ENCODE data around the gene OVOL1. TPM values are rescaled to one million over a fixed set of nuclear protein-coding genes. Genes with fewer than 3 reads are reported as not detected.
A peak's percentile ranks its signal among the peaks of the same experiment; 100 is the strongest.

OVOL1 gene
- total RNA-seq, 1 donor from 2014 or later = 4.7 TPM

- no peak for TF ChIP-seq CTCF (IDR thresholded peaks at IDR 0.05; ENCODE audit: unreplicated experiment)
- DNase-seq (ENCODE audit: low spot score in 2 of 2, unreplicated experiment in 2 of 2) = no peak
- Mint-ChIP-seq H3K4me1 (peaks cover 5% of the 10 kb centered on the region), H3K27ac (no peak overlapping the region), H3K4me3 (no peak overlapping the region), H3K27me3 (ENCODE audit: low read depth) (peaks cover 14% of the 10 kb centered on the region), H3K36me3 (no peaks in the 10 kb centered on the region), H3K9me3 (no peaks in the 10 kb centered on the region)
These were observed 23.4 kb downstream of the OVOL1 start for GRCh38 chr11:65810046-65810868.

GRCh38 chr11:65811764-65812475 lies 25.1 kb downstream of the OVOL1 start:
- Mint-ChIP-seq H3K27ac (no peak overlapping the region), H3K27me3 (ENCODE audit: low read depth) (peaks cover 13% of the 10 kb centered on the region), H3K9me3 (no peaks in the 10 kb centered on the region), H3K4me1 (peaks cover 12% of the 10 kb centered on the region), H3K4me3 (no peak overlapping the region), H3K36me3 (no peaks in the 10 kb centered on the region)
- no peak for TF ChIP-seq CTCF (IDR thresholded peaks at IDR 0.05; ENCODE audit: unreplicated experiment)
- DNase-seq (ENCODE audit: low spot score in 2 of 2, unreplicated experiment in 2 of 2) = no peak

GRCh38 chr11:65814131-65814985 lies 27.5 kb downstream of the OVOL1 start:
- no peak for TF ChIP-seq CTCF (IDR thresholded peaks at IDR 0.05; ENCODE audit: unreplicated experiment)
- Mint-ChIP-seq H3K27ac (no peak overlapping the region), H3K4me3 (no peak overlapping the region), H3K9me3 (no peaks in the 10 kb centered on the region), H3K27me3 (ENCODE audit: low read depth) (peaks cover 2% of the 10 kb centered on the region), H3K36me3 (no peaks in the 10 kb centered on the region), H3K4me1 (peaks cover 16% of the 10 kb centered on the region)
- DNase-seq (ENCODE audit: low spot score in 2 of 2, unreplicated experiment in 2 of 2) = no peak

- H3K4me1 Mint-ChIP-seq = peaks cover 16% of the 10 kb centered on the region
- TF ChIP-seq CTCF (IDR thresholded peaks at IDR 0.05; ENCODE audit: unreplicated experiment) = no peak
- H3K4me3 Mint-ChIP-seq = no peak overlapping the region
- H3K9me3 Mint-ChIP-seq = no peaks in the 10 kb centered on the region
- peaks cover 2% of the 10 kb centered on the region for H3K27me3 Mint-ChIP-seq (ENCODE audit: low read depth)
- no peak for DNase-seq (ENCODE audit: low spot score in 2 of 2, unreplicated experiment in 2 of 2)
- no peak overlapping the region for H3K27ac Mint-ChIP-seq
- no peaks in the 10 kb centered on the region for H3K36me3 Mint-ChIP-seq
These were observed 28.2 kb downstream of the OVOL1 start for GRCh38 chr11:65814986-65815565.

- H3K27me3 Mint-ChIP-seq (ENCODE audit: low read depth) = no peaks in the 10 kb centered on the region
- peak overlapping the region; percentile 67 for H3K4me3 Mint-ChIP-seq
- DNase-seq (ENCODE audit: low spot score in 2 of 2, unreplicated experiment in 2 of 2) = no peak
- no peaks in the 10 kb centered on the region for H3K9me3 Mint-ChIP-seq
- H3K4me1 Mint-ChIP-seq = peaks cover 20% of the 10 kb centered on the region
- TF ChIP-seq CTCF (IDR thresholded peaks at IDR 0.05; ENCODE audit: unreplicated experiment) = no peak
- H3K36me3 Mint-ChIP-seq = no peaks in the 10 kb centered on the region
- H3K27ac Mint-ChIP-seq = no peak overlapping the region
These were observed 29.8 kb downstream of the OVOL1 start for GRCh38 chr11:65816696-65817095.

Data from mesothelial cell of epicardium (in vitro differentiated cells).